Measurements from ENCODE around the gene CREB5.

Gene CREB5

GRCh38 chr7:28688651-28689050 is 276.3 kb downstream of the CREB5 start:
- ATAC-seq (replicated peaks; ENCODE audit: extremely low read depth, poor library complexity, severe bottlenecking) (no peak), DNase-seq (ENCODE audit: low spot score in 2 of 2) (no peak)
- Mint-ChIP-seq H3K27me3 (peaks cover 4% of the 10 kb centered on the region), H3K9me3 (no peaks in the 10 kb centered on the region), H3K27ac (ENCODE audit: low read depth) (no peak overlapping the region), H3K4me3 (no peak overlapping the region), H3K4me1 (no peaks in the 10 kb centered on the region), H3K36me3 (ENCODE audit: insufficient read depth) (no peaks in the 10 kb centered on the region)

- Mint-ChIP-seq H3K27ac (ENCODE audit: low read depth) (no peak overlapping the region), H3K27me3 (peaks cover 10% of the 10 kb centered on the region), H3K36me3 (ENCODE audit: insufficient read depth) (no peaks in the 10 kb centered on the region), H3K9me3 (no peaks in the 10 kb centered on the region), H3K4me3 (no peak overlapping the region), H3K4me1 (no peaks in the 10 kb centered on the region)
- no peak for ATAC-seq (replicated peaks; ENCODE audit: extremely low read depth, poor library complexity, severe bottlenecking)
- DNase-seq (ENCODE audit: low spot score in 2 of 2): no peak
Observed at GRCh38 chr7:28695300-28696295, 283.3 kb downstream of the CREB5 start.

- H3K27ac Mint-ChIP-seq (ENCODE audit: low read depth): no peak overlapping the region
- H3K4me3 Mint-ChIP-seq: no peak overlapping the region
- no peak for ATAC-seq (replicated peaks; ENCODE audit: extremely low read depth, poor library complexity, severe bottlenecking)
- peaks cover 16% of the 10 kb centered on the region for H3K27me3 Mint-ChIP-seq
- no peaks in the 10 kb centered on the region for H3K36me3 Mint-ChIP-seq (ENCODE audit: insufficient read depth)
- no peaks in the 10 kb centered on the region for H3K4me1 Mint-ChIP-seq
- no peak for DNase-seq (ENCODE audit: low spot score in 2 of 2)
- no peaks in the 10 kb centered on the region for H3K9me3 Mint-ChIP-seq
Observed at GRCh38 chr7:28697913-28698563, 285.7 kb downstream of the CREB5 start.

GRCh38 chr7:28698840-28699239 is 286.5 kb downstream of the CREB5 start:
- Mint-ChIP-seq H3K4me3 (no peak overlapping the region), H3K4me1 (no peaks in the 10 kb centered on the region), H3K9me3 (no peaks in the 10 kb centered on the region), H3K27ac (ENCODE audit: low read depth) (no peak overlapping the region), H3K36me3 (ENCODE audit: insufficient read depth) (no peaks in the 10 kb centered on the region), H3K27me3 (peaks cover 24% of the 10 kb centered on the region)
- DNase-seq (ENCODE audit: low spot score in 2 of 2) (no peak), ATAC-seq (replicated peaks; ENCODE audit: extremely low read depth, poor library complexity, severe bottlenecking) (no peak)

- no peak overlapping the region for H3K27ac Mint-ChIP-seq (ENCODE audit: low read depth)
- no peaks in the 10 kb centered on the region for H3K4me1 Mint-ChIP-seq
- H3K36me3 Mint-ChIP-seq (ENCODE audit: insufficient read depth): no peaks in the 10 kb centered on the region
- DNase-seq (ENCODE audit: low spot score in 2 of 2) (no peak), ATAC-seq (replicated peaks; ENCODE audit: extremely low read depth, poor library complexity, severe bottlenecking) (no peak)
- H3K4me3 Mint-ChIP-seq: no peak overlapping the region
- H3K27me3 Mint-ChIP-seq: peaks cover 34% of the 10 kb centered on the region
- H3K9me3 Mint-ChIP-seq: no peaks in the 10 kb centered on the region
Observed at GRCh38 chr7:28700096-28700495, 287.8 kb downstream of the CREB5 start.

- peaks cover 34% of the 10 kb centered on the region for H3K27me3 Mint-ChIP-seq
- H3K4me3 Mint-ChIP-seq: no peak overlapping the region
- no peaks in the 10 kb centered on the region for H3K36me3 Mint-ChIP-seq (ENCODE audit: insufficient read depth)
- DNase-seq (ENCODE audit: low spot score in 2 of 2) (no peak), ATAC-seq (replicated peaks; ENCODE audit: extremely low read depth, poor library complexity, severe bottlenecking) (no peak)
- no peak overlapping the region for H3K27ac Mint-ChIP-seq (ENCODE audit: low read depth)
- no peaks in the 10 kb centered on the region for H3K9me3 Mint-ChIP-seq
- H3K4me1 Mint-ChIP-seq: no peaks in the 10 kb centered on the region
Observed at GRCh38 chr7:28700790-28701203, 288.5 kb downstream of the CREB5 start.

- H3K9me3 Mint-ChIP-seq: no peaks in the 10 kb centered on the region
- peaks cover 34% of the 10 kb centered on the region for H3K27me3 Mint-ChIP-seq
- H3K4me3 Mint-ChIP-seq: no peak overlapping the region
- H3K4me1 Mint-ChIP-seq: no peaks in the 10 kb centered on the region
- H3K27ac Mint-ChIP-seq (ENCODE audit: low read depth): no peak overlapping the region
- H3K36me3 Mint-ChIP-seq (ENCODE audit: insufficient read depth): no peaks in the 10 kb centered on the region
- no peak for ATAC-seq (replicated peaks; ENCODE audit: extremely low read depth, poor library complexity, severe bottlenecking)
- no peak for DNase-seq (ENCODE audit: low spot score in 2 of 2)
Observed at GRCh38 chr7:28701731-28702130, 289.4 kb downstream of the CREB5 start.

- peaks cover 34% of the 10 kb centered on the region for H3K27me3 Mint-ChIP-seq
- ATAC-seq (replicated peaks; ENCODE audit: extremely low read depth, poor library complexity, severe bottlenecking) (no peak), DNase-seq (ENCODE audit: low spot score in 2 of 2) (no peak)
- no peaks in the 10 kb centered on the region for H3K9me3 Mint-ChIP-seq
- no peak overlapping the region for H3K27ac Mint-ChIP-seq (ENCODE audit: low read depth)
- H3K4me1 Mint-ChIP-seq: no peaks in the 10 kb centered on the region
- H3K4me3 Mint-ChIP-seq: no peak overlapping the region
- H3K36me3 Mint-ChIP-seq (ENCODE audit: insufficient read depth): no peaks in the 10 kb centered on the region
Observed at GRCh38 chr7:28702171-28702570, 289.9 kb downstream of the CREB5 start.

GRCh38 chr7:28703037-28703765 is 290.9 kb downstream of the CREB5 start:
- no peak for ATAC-seq (replicated peaks; ENCODE audit: extremely low read depth, poor library complexity, severe bottlenecking)
- peaks cover 34% of the 10 kb centered on the region for H3K27me3 Mint-ChIP-seq
- H3K4me3 Mint-ChIP-seq: no peak overlapping the region
- H3K36me3 Mint-ChIP-seq (ENCODE audit: insufficient read depth): no peaks in the 10 kb centered on the region
- H3K4me1 Mint-ChIP-seq: no peaks in the 10 kb centered on the region
- H3K9me3 Mint-ChIP-seq: no peaks in the 10 kb centered on the region
- no peak overlapping the region for H3K27ac Mint-ChIP-seq (ENCODE audit: low read depth)
- no peak for DNase-seq (ENCODE audit: low spot score in 2 of 2)

- H3K9me3 Mint-ChIP-seq: no peaks in the 10 kb centered on the region
- H3K4me3 Mint-ChIP-seq: no peak overlapping the region
- H3K27me3 Mint-ChIP-seq: peaks cover 27% of the 10 kb centered on the region
- DNase-seq (ENCODE audit: low spot score in 2 of 2): no peak
- H3K36me3 Mint-ChIP-seq (ENCODE audit: insufficient read depth): no peaks in the 10 kb centered on the region
- H3K4me1 Mint-ChIP-seq: no peaks in the 10 kb centered on the region
- no peak overlapping the region for H3K27ac Mint-ChIP-seq (ENCODE audit: low read depth)
- no peak for ATAC-seq (replicated peaks; ENCODE audit: extremely low read depth, poor library complexity, severe bottlenecking)
Observed at GRCh38 chr7:28704706-28705105, 292.4 kb downstream of the CREB5 start.

- DNase-seq (ENCODE audit: low spot score in 2 of 2) (no peak), ATAC-seq (replicated peaks; ENCODE audit: extremely low read depth, poor library complexity, severe bottlenecking) (no peak)
Observed at GRCh38 chr7:28705350-28705749, 293.0 kb downstream of the CREB5 start.

GRCh38 chr7:28706584-28706983 is 294.3 kb downstream of the CREB5 start:
- DNase-seq (ENCODE audit: low spot score in 2 of 2) (no peak), ATAC-seq (replicated peaks; ENCODE audit: extremely low read depth, poor library complexity, severe bottlenecking) (no peak)
- Mint-ChIP-seq H3K27ac (ENCODE audit: low read depth) (no peak overlapping the region), H3K27me3 (peaks cover 24% of the 10 kb centered on the region), H3K9me3 (no peaks in the 10 kb centered on the region), H3K4me1 (no peaks in the 10 kb centered on the region), H3K4me3 (no peak overlapping the region), H3K36me3 (ENCODE audit: insufficient read depth) (no peaks in the 10 kb centered on the region)

More at GRCh38 chr7:28705350-28705749, 293.0 kb downstream of the CREB5 start:
- Mint-ChIP-seq H3K9me3 (no peaks in the 10 kb centered on the region), H3K4me1 (no peaks in the 10 kb centered on the region), H3K36me3 (ENCODE audit: insufficient read depth) (no peaks in the 10 kb centered on the region), H3K27ac (ENCODE audit: low read depth) (no peak overlapping the region), H3K27me3 (peaks cover 24% of the 10 kb centered on the region), H3K4me3 (no peak overlapping the region)

Data from central memory CD8-positive, alpha-beta T cell (primary cell).